ENCODE measurements around the gene LRRC8B.

DNA sequence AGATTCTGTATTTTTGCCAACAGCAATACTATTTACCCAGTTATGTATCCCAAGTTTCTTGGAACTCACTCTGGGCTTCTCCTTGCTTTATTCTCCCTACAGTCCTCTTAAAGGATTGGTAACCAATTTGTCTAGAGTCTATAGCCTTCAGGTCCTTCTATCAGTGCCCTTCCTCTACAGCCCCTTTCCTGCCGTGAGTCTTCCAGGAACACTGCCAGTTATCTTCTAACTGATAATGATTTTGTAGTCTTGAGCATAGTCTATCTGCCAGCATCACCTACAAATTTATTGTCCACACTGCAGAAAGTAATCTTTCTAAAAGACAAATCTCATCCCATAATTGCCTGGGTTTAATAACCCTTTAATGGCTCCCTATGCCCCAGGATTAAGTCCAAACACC is 8.2 kb downstream of the LRRC8B start:
- TF ChIP-seq, protein P1, sequence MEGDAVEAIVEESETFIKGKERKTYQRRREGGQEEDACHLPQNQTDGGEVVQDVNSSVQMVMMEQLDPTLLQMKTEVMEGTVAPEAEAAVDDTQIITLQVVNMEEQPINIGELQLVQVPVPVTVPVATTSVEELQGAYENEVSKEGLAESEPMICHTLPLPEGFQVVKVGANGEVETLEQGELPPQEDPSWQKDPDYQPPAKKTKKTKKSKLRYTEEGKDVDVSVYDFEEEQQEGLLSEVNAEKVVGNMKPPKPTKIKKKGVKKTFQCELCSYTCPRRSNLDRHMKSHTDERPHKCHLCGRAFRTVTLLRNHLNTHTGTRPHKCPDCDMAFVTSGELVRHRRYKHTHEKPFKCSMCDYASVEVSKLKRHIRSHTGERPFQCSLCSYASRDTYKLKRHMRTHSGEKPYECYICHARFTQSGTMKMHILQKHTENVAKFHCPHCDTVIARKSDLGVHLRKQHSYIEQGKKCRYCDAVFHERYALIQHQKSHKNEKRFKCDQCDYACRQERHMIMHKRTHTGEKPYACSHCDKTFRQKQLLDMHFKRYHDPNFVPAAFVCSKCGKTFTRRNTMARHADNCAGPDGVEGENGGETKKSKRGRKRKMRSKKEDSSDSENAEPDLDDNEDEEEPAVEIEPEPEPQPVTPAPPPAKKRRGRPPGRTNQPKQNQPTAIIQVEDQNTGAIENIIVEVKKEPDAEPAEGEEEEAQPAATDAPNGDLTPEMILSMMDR (conservative IDR thresholded peaks at IDR 0.05 in 1 of 2, IDR thresholded peaks at IDR 0.05 in 1 of 2; ENCODE audit: low read depth in 1 of 2, low read length in 2 of 2), result no peak
- no peak for TF ChIP-seq EZH2 (IDR thresholded peaks at IDR 0.05; ENCODE audit: low read length, missing control alignments)

Measured in fibroblast of lung (primary cell).